ENCODE data around the gene RALGPS1. TPM values are rescaled to one million over a fixed set of nuclear protein-coding genes. Genes with fewer than 3 reads are reported as not detected.

The RALGPS1 gene
- total RNA-seq, 1 donor from 2014 or later = 30.7 TPM

GRCh38 chr9:127109212-127109711 is 194.7 kb downstream of the RALGPS1 start:
- H3K9ac ChIP-seq = no peak overlapping the region
- Mint-ChIP-seq H3K4me3 (no peak overlapping the region), H3K36me3 (peaks cover 4% of the 10 kb centered on the region), H3K9me3 (no peaks in the 10 kb centered on the region), H3K27ac (peak overlapping the region; percentile 23), H3K4me1 (peaks cover 8% of the 10 kb centered on the region), H3K27me3 (ENCODE audit: insufficient read depth, low read depth) (peaks cover 3% of the 10 kb centered on the region)
- no peaks in the 10 kb centered on the region for H3K9me3 ChIP-seq (ENCODE audit: low read depth)
- H3K79me2 ChIP-seq (ENCODE audit: low read depth) = no peaks in the 10 kb centered on the region
- TF ChIP-seq CTCF (IDR thresholded peaks at IDR 0.05) (no peak), EZH2 (IDR thresholded peaks at IDR 0.05) (no peak), EZH2phosphoT487 (IDR thresholded peaks at IDR 0.05) (no peak)
- no peak overlapping the region for H3K27ac ChIP-seq
- no peaks in the 10 kb centered on the region for H3K27me3 ChIP-seq
- no peak overlapping the region for H3K4me3 ChIP-seq
- H3K4me1 ChIP-seq = peaks cover 10% of the 10 kb centered on the region
- H4K20me1 ChIP-seq (ENCODE audit: low read depth) = no peaks in the 10 kb centered on the region
- H3K4me2 ChIP-seq = no peak overlapping the region
- H3K36me3 ChIP-seq = no peaks in the 10 kb centered on the region
- no peak for DNase-seq (ENCODE audit: low spot score)
- no peak overlapping the region for H2AFZ ChIP-seq (replicated peaks)
- H3F3A ChIP-seq (ENCODE audit: low read depth) = peaks cover 4% of the 10 kb centered on the region

GRCh38 chr9:127112056-127112455 is 197.5 kb downstream of the RALGPS1 start:
- Histone ChIP-seq H3K4me3 (no peak overlapping the region), H4K20me1 (ENCODE audit: low read depth) (no peaks in the 10 kb centered on the region), H3K27me3 (no peaks in the 10 kb centered on the region), H3K9ac (no peak overlapping the region), H3K79me2 (ENCODE audit: low read depth) (no peaks in the 10 kb centered on the region), H3F3A (ENCODE audit: low read depth) (peaks cover 4% of the 10 kb centered on the region), H3K4me1 (peaks cover 10% of the 10 kb centered on the region), H3K36me3 (no peaks in the 10 kb centered on the region), H2AFZ (replicated peaks) (no peak overlapping the region), H3K9me3 (ENCODE audit: low read depth) (no peaks in the 10 kb centered on the region), H3K27ac (no peak overlapping the region), H3K4me2 (no peak overlapping the region)
- Mint-ChIP-seq H3K4me3 (no peak overlapping the region), H3K4me1 (peaks cover 10% of the 10 kb centered on the region), H3K27ac (no peak overlapping the region), H3K9me3 (no peaks in the 10 kb centered on the region), H3K27me3 (ENCODE audit: insufficient read depth, low read depth) (peaks cover 3% of the 10 kb centered on the region), H3K36me3 (peaks cover 5% of the 10 kb centered on the region)
- DNase-seq (ENCODE audit: low spot score) = peak; percentile 63
- TF ChIP-seq CTCF (IDR thresholded peaks at IDR 0.05) (no peak), EZH2 (IDR thresholded peaks at IDR 0.05) (no peak), EZH2phosphoT487 (IDR thresholded peaks at IDR 0.05) (no peak)

GRCh38 chr9:127112735-127113161 is 198.2 kb downstream of the RALGPS1 start:
- Histone ChIP-seq H3K27me3 (no peaks in the 10 kb centered on the region), H3K36me3 (no peaks in the 10 kb centered on the region), H2AFZ (replicated peaks) (no peak overlapping the region), H3K9me3 (ENCODE audit: low read depth) (no peaks in the 10 kb centered on the region), H3K4me3 (no peak overlapping the region), H3K4me1 (peaks cover 10% of the 10 kb centered on the region), H3F3A (ENCODE audit: low read depth) (peaks cover 4% of the 10 kb centered on the region), H3K27ac (no peak overlapping the region), H4K20me1 (ENCODE audit: low read depth) (peaks cover 1% of the 10 kb centered on the region), H3K79me2 (ENCODE audit: low read depth) (no peaks in the 10 kb centered on the region), H3K9ac (no peak overlapping the region), H3K4me2 (no peak overlapping the region)
- no peak overlapping the region for H3K4me3 Mint-ChIP-seq
- no peak for TF ChIP-seq EZH2phosphoT487 (IDR thresholded peaks at IDR 0.05)
- no peak for TF ChIP-seq CTCF (IDR thresholded peaks at IDR 0.05)
- TF ChIP-seq EZH2 (IDR thresholded peaks at IDR 0.05) = no peak
- peaks cover 5% of the 10 kb centered on the region for H3K36me3 Mint-ChIP-seq
- H3K27me3 Mint-ChIP-seq (ENCODE audit: insufficient read depth, low read depth) = peaks cover 3% of the 10 kb centered on the region
- H3K9me3 Mint-ChIP-seq = no peaks in the 10 kb centered on the region
- DNase-seq (ENCODE audit: low spot score) = no peak
- no peak overlapping the region for H3K27ac Mint-ChIP-seq
- H3K4me1 Mint-ChIP-seq = peaks cover 16% of the 10 kb centered on the region
